GM21447 (cell line): ENCODE measurements around the gene TWIST2.

Source experiments
- ATAC-seq: cut with Tn5 transposase; IDR thresholded peaks from one replicate; pipeline ENCODE4 v1.9.1; 2021; ENCODE audit not compliant: unreplicated experiment

The TWIST2 gene

GRCh38 chr2:238872026-238872425 lies 24.1 kb downstream of the TWIST2 start:
- ATAC-seq = no peak

- no peak for ATAC-seq
These were observed 24.9 kb downstream of the TWIST2 start for GRCh38 chr2:238872628-238873380.

- ATAC-seq = no peak
These were observed 25.5 kb downstream of the TWIST2 start for GRCh38 chr2:238873381-238873801.

- no peak for ATAC-seq
These were observed 26.0 kb downstream of the TWIST2 start for GRCh38 chr2:238873841-238874240.

- no peak for ATAC-seq
These were observed 26.6 kb downstream of the TWIST2 start for GRCh38 chr2:238874330-238875050.

GRCh38 chr2:238875101-238875470 lies 27.2 kb downstream of the TWIST2 start:
- ATAC-seq = no peak

GRCh38 chr2:238875471-238876231 lies 27.8 kb downstream of the TWIST2 start:
- ATAC-seq = no peak

- ATAC-seq = no peak
These were observed 28.3 kb downstream of the TWIST2 start for GRCh38 chr2:238876232-238876630.

GRCh38 chr2:238878051-238878735 lies 30.3 kb downstream of the TWIST2 start:
- no peak for ATAC-seq

GRCh38 chr2:238879043-238879442 lies 31.2 kb downstream of the TWIST2 start:
- ATAC-seq = no peak

- no peak for ATAC-seq
These were observed 31.9 kb downstream of the TWIST2 start for GRCh38 chr2:238879621-238880377.

GRCh38 chr2:238881353-238882081 lies 33.6 kb downstream of the TWIST2 start:
- ATAC-seq = no peak

- ATAC-seq = no peak
These were observed 34.3 kb downstream of the TWIST2 start for GRCh38 chr2:238882082-238882755.

GRCh38 chr2:238883421-238883901 lies 35.6 kb downstream of the TWIST2 start:
- ATAC-seq = no peak

- no peak for ATAC-seq
These were observed 36.4 kb downstream of the TWIST2 start for GRCh38 chr2:238884122-238884811.

GRCh38 chr2:238884812-238885408 lies 37.0 kb downstream of the TWIST2 start:
- ATAC-seq = no peak

GRCh38 chr2:238886453-238887094 lies 38.7 kb downstream of the TWIST2 start:
- ATAC-seq = no peak

GRCh38 chr2:238887616-238888015 lies 39.7 kb downstream of the TWIST2 start:
- ATAC-seq = no peak
